GM12892 (cell line): ENCODE measurements around the gene TSPAN2.

Experiments used
- DNase-seq: peaks from one replicate; pipeline ENCODE4 v3.0.0; 2011; ENCODE audit not compliant: insufficient read length
- FAIRE-seq: peaks from 2 replicates; lab custom pipeline; 2011; peaks lifted over from hg19 to GRCh38; lab: Jason Lieb, UNC
- POLR2A ChIP-seq: IDR thresholded peaks from 2 replicates; pipeline ENCODE4 v1.6.1; 2011; ENCODE audit warnings: low read depth, low read length, control low read depth
- POLR2AphosphoS5 ChIP-seq: IDR thresholded peaks from 2 replicates; pipeline ENCODE4 v1.6.1; 2011; ENCODE audit warnings: low read depth, low read length, control low read depth
- TAF1 ChIP-seq: IDR thresholded peaks from 2 replicates; pipeline ENCODE4 v1.6.1; 2011; ENCODE audit warnings: low read depth, mild to moderate bottlenecking, control low read depth, low read length, borderline replicate concordance

The TSPAN2 gene

GRCh38 chr1:115112496-115113375, 23.4 kb upstream of the TSPAN2 start:
- DNase-seq: no peak
- FAIRE-seq: peak; percentile 40
- TF ChIP-seq TAF1: no peak
- TF ChIP-seq POLR2AphosphoS5: no peak
- TF ChIP-seq POLR2A: no peak

- TF ChIP-seq POLR2A: no peak
- no peak for TF ChIP-seq TAF1
- no peak for TF ChIP-seq POLR2AphosphoS5
- DNase-seq (no peak), FAIRE-seq (no peak)
Observed at GRCh38 chr1:115107516-115108260, 18.4 kb upstream of the TSPAN2 start.

- no peak for FAIRE-seq
- DNase-seq: no peak
- no peak for TF ChIP-seq TAF1
- no peak for TF ChIP-seq POLR2AphosphoS5
- no peak for TF ChIP-seq POLR2A
Observed at GRCh38 chr1:115105831-115106230, 16.5 kb upstream of the TSPAN2 start.

- no peak for TF ChIP-seq POLR2AphosphoS5
- no peak for TF ChIP-seq POLR2A
- no peak for TF ChIP-seq TAF1
- FAIRE-seq: no peak
Observed at GRCh38 chr1:115099693-115100050, 10.4 kb upstream of the TSPAN2 start.

GRCh38 chr1:115098979-115099692, 9.8 kb upstream of the TSPAN2 start:
- DNase-seq (no peak), FAIRE-seq (peak; percentile 36)
- TF ChIP-seq TAF1: no peak
- TF ChIP-seq POLR2AphosphoS5: no peak
- no peak for TF ChIP-seq POLR2A

More at GRCh38 chr1:115099693-115100050, 10.4 kb upstream of the TSPAN2 start:
- no peak for DNase-seq

GRCh38 chr1:115092175-115092574, 2.9 kb upstream of the TSPAN2 start:
- FAIRE-seq (no peak), DNase-seq (no peak)
- TF ChIP-seq TAF1: no peak
- no peak for TF ChIP-seq POLR2A
- no peak for TF ChIP-seq POLR2AphosphoS5

GRCh38 chr1:115091572-115091971, 2.3 kb upstream of the TSPAN2 start:
- FAIRE-seq (no peak), DNase-seq (no peak)
- no peak for TF ChIP-seq POLR2A

- DNase-seq (no peak), FAIRE-seq (no peak)
- TF ChIP-seq TAF1: no peak
- TF ChIP-seq POLR2A: no peak
- no peak for TF ChIP-seq POLR2AphosphoS5
Observed at GRCh38 chr1:115090956-115091355, 1.7 kb upstream of the TSPAN2 start.

GRCh38 chr1:115090540-115090939, 1.2 kb upstream of the TSPAN2 start:
- no peak for FAIRE-seq
- no peak for TF ChIP-seq POLR2AphosphoS5
- DNase-seq: no peak

GRCh38 chr1:115090186-115090490, 835 bp upstream of the TSPAN2 start:
- DNase-seq (no peak), FAIRE-seq (no peak)
- no peak for TF ChIP-seq TAF1
- no peak for TF ChIP-seq POLR2AphosphoS5
- TF ChIP-seq POLR2A: no peak

- TF ChIP-seq TAF1 (no peak), POLR2A (no peak), POLR2AphosphoS5 (no peak)
- FAIRE-seq (no peak), DNase-seq (no peak)
Observed at GRCh38 chr1:115088871-115089419, 358 bp downstream of the TSPAN2 start.
